GM18858 (cell line): Measurements from ENCODE around the gene NINJ2.
"Not testable (repeated sequence)": the region's sequence is repeated elsewhere in the genome, so short reads cannot be mapped to it uniquely, and the experiment has no call there.

Source experiments
- ATAC-seq: cut with Tn5 transposase; IDR thresholded peaks from one replicate; pipeline ENCODE4 v1.9.1; 2021; ENCODE audit not compliant: unreplicated experiment

The NINJ2 gene

GRCh38 chr12:663293-663871 lies at the start of gene NINJ2:
Gene NINJ2, minus strand, starts transcription at chr12:663445. Its CDS starts 85 bp downstream, at chr12:663360.
- ATAC-seq: no peak

DNA sequence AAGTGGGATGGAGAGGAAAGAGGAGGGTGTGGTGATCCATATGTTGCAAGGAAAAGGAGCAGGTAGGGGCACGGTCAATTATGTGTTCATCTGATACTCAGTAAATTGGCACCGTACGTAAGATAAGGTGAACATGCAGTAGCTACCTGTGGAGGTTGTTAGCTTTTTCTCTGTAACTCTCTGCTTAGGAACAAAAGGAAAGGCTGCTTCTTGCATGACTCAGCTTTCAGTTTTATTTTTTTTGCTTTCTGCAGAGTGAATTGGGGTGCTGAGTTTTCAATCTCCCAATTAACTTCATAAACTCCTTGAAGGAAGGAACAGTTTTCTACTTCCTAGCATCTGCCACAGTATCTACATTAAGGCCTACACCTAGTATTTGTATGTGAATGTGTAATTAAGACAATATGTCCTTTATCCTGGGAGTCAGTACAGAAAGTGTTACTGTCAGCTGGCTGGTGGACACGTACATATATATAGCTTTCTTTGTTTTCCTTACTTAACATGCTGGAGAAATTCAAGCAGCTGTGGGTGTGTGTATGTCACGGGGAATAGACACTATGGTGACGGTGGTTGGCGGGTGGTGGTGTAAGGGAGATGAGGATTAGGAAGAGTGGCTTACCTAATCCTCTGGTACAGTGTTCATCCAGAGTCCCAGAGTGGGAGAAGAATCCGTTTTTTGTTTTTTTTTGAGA lies 49.1 kb upstream of the NINJ2 start:
- ATAC-seq: no peak

DNA sequence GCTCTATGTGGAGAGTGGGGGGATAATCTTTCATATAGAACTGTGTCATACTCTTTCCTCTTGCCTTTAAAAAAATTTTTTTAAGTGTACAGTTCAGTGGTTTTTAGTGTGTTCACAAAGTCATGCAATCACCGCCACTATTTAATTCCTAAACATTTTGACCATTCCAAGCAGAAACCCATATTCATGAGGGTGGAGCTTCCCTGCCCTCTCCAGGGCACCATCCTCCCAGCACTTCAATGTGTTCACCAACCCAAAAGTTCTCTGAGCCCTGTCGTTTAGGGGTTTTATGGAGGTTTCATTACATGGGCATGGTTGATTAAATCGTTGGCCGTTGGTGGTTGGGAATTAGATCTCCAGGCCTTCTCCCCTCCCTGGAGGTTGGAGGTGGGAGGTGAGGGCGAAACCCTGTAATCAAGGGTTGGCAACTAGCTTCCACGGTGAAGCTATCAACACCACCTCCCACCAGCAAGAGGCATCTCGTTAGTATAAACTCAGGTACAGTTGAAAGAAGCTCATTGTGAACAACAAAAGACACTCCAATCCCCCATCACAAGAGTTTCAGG lies 46.3 kb upstream of the NINJ2 start:
- no peak for ATAC-seq

DNA sequence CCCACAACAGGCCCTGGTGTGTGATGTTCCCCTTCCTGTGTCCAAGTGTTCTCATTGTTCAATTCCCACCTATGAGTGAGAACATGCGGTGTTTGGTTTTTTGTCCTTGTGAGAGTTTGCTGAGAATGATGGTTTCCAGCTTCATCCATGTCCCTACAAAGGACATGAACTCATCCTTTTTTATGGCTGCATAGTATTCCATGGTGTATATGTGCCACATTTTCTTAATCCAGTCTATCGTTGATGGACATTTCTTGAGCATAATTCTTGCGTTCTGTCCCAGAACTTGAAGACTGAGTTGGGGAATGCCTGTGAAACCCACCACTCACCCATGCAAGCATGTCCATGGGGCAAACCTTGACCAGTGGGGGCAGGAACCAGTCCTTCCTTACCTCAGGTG lies 44.8 kb upstream of the NINJ2 start:
- ATAC-seq: not testable (repeated sequence)

DNA sequence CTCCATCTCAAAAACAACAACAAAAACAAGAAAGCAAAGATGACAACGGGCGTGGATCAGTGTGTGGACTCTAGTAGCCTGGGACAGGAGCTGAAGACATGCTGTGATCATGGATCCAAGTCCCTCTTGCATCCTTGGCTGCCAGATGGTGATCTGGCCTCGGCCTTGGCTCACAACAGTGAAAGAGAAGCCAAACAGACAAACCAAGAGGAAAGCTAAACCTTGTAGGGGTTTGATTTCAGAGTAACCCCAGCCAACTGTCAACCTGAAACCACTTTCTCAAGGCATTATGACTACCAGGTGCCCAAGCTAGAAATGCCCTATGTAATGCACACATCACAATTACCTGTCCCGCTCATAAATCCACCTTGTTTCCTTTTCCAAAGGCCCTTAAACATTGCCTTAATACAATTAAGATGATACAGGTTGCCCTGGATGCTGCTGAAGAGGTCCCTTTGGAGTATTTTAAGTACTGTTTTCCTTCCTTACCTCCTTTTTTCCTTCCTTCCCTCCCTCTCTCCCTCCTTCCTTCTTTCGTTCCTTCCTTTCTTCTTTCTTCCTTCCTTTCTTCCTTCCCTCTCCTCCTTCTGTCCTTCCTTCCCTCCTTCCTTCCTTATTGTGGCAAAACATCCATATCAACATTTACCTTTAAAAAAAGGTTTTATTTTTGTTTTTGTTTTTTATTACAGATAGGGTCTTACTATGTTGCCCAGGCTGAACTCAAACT lies 41.4 kb upstream of the NINJ2 start:
- ATAC-seq: no peak

DNA sequence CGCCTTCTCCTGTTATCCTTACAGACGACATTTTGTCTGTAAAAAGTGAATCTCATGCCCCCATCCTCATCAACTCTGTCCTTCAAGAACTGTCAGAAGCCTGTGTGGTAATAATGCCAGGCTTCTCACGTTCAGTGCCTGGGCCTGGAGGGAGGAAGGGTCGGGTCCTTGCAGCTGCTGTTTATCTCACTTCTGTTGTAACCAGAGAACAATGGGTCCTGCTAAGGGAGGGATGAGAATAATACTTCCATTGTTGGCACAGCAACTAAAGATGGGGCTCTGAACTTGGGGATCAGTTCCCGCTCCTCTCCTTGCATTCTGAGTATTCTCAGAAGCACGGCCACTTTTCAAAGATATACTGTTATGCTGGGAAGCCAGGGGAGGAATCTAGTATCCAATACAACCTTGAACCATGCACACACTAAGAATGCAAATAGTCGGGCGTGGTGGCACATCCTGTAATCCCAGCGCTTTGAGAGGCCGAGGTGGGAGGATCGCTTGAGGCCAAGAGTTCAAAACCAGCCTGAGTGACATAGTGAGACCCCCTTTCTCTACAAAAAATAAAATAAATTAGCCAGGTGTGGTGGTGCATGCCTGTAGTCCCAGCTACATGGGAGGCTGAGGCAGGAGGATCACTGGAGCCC lies 38.8 kb upstream of the NINJ2 start:
- ATAC-seq: no peak

DNA sequence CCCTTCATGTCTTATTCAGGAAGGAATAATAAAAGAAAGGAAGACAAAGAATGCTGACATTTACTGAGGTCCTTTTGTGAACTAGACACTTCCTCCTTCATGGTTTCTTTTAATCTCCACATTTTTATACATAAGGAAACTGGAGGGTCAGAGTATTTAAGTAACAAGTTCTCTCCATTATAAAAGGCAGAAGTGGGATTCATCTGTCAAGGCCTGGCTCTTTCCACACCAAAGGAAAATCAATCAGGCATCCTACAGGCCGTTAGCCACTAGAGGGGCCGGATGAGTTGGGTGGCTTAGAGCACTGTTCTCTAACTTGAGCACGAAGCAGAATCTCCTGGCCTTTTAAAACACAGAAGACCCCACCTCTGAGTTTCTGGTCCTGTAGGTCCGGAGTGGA lies 36.8 kb upstream of the NINJ2 start:
- ATAC-seq: no peak

- ATAC-seq: not testable (repeated sequence)
Observed at GRCh38 chr12:698222-698621, 35.0 kb upstream of the NINJ2 start.

DNA sequence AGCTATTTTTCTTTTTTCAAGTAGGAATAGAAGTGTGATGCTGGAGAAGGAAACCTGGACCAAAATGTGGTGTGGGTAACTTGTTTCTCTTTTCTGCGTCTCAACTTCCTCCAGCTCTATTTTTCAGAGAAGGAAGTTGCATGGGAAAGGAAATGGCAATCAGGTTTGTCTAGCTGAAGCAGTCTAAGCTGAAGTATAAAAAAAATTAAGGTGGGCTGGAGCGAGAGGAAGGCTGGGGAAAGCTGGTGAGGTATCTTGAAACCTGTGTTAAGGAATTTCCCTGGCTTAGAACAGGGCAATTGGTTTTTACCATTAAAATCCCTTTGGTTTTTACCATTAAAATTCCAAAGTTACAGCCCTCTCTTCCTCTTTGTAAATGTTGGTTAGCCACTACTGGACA lies 34.2 kb upstream of the NINJ2 start:
- no peak for ATAC-seq

- ATAC-seq: no peak
Observed at GRCh38 chr12:694734-695503, 31.7 kb upstream of the NINJ2 start.

GRCh38 chr12:693934-694533 lies 30.8 kb upstream of the NINJ2 start:
- no peak for ATAC-seq

DNA sequence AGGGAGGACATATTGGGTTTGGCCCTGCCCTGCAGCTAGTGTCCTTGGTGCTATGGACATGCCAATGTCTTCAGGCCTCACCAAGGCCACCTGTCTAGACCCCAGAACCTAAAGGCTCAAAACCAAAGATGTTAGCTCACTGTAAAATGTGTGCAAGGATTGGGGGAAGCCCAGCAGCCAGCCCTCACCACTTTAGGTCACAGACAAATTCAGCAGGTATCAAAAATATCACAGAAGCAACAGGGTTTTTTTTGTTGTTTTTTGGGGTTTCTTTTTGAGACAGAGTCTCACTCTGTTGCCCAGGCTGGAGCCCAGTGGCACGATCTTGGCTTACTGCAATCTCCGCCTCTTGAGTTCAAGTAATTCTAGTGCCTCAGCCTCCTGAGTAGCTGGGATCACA lies 29.0 kb upstream of the NINJ2 start:
- no peak for ATAC-seq

DNA sequence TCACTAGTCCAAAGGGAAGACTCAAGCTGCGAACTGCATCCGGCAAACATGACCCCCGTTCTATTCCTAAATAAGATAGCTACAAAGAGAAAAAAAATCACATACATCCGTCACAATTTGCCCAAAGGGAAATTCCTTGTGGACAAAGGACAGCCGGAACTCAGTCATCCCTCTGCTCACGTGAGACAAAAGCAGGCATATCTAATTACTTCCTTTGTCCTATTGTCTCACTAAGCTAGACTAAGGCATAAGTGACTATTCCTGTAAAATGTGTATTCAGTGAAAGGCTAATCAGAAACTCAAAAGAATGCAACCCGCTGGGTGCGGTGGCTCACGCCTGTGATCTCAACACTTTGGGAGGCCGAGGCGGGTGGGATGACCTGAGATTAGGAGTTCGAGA lies 27.2 kb upstream of the NINJ2 start:
- no peak for ATAC-seq

GRCh38 chr12:685388-685787 lies 22.1 kb upstream of the NINJ2 start:
- peak; percentile 48 for ATAC-seq

DNA sequence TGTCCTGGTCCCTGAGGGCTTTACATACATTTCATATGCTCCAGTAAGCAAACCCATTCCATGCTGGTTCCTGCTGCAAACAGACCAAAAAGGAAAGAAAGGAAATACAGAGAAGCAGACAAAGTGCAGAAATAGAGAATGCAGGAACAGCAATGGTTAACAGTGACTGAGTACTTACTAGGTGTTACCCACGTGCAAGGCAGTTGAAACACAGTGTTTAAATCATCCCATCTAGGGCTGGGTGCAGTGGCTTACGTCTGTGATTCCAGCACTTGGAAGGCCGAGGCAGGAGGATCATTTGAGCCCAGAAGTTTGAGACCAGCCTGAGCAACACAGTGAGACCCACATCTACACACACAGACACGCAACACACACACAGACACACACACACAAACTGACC lies 21.2 kb upstream of the NINJ2 start:
- no peak for ATAC-seq

DNA sequence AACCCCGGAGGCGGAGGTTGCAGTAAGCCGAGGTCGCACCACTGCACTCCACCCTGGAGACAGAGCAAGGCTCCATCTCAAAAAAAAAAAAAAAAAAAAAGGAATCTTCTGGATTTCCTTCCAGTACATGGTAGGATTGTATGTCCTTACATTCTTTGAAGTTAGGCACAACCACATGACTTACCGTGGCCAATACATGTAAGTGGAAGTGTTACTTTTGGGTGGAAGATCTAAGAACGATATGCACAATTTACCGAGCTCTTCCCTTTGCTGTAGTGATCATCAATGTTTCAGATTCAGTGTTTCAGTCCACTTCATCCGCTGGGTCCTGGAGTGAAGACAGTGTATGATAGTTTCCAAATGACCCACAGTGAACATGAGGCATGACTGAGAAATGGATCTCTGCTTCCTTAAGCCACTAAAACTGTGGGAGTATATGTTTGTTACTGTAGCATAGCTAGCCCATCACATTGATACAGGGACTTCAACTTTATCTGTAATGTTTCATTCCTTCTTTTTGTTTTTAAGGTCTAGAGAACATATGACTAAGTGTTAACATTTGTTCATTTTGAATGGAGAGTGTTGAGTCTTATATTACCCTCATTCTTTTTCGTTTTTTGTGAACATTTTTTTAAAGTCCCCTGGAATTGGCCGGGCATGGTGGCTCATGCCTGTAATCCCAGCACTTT lies 18.5 kb upstream of the NINJ2 start:
- no peak for ATAC-seq

GRCh38 chr12:678747-679712 lies 15.8 kb upstream of the NINJ2 start:
- no peak for ATAC-seq

DNA sequence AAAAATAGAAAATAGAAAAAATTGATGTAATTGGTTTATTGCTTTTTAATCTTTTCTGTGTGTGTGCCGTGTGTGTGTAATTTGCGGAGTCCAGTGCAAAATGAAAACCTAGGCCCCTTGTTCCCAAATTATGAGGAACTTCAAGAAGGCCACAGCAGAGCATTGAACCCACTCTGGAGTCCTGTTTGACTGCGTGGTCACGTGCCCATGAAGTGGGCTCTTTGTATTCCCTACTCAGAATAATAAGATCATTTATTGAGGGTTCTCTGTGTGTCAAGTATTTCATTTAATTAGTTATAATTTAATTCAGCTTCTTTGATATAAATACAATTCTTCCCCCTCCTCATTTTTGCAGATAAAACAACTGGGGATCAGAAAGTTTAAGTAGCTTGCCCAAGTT lies 12.3 kb upstream of the NINJ2 start:
- ATAC-seq: no peak
